Measurements from ENCODE around the gene ATRN.
"Not testable (repeated sequence)": the region's sequence is repeated elsewhere in the genome, so short reads cannot be mapped to it uniquely, and the experiment has no call there.

The ATRN gene

DNA sequence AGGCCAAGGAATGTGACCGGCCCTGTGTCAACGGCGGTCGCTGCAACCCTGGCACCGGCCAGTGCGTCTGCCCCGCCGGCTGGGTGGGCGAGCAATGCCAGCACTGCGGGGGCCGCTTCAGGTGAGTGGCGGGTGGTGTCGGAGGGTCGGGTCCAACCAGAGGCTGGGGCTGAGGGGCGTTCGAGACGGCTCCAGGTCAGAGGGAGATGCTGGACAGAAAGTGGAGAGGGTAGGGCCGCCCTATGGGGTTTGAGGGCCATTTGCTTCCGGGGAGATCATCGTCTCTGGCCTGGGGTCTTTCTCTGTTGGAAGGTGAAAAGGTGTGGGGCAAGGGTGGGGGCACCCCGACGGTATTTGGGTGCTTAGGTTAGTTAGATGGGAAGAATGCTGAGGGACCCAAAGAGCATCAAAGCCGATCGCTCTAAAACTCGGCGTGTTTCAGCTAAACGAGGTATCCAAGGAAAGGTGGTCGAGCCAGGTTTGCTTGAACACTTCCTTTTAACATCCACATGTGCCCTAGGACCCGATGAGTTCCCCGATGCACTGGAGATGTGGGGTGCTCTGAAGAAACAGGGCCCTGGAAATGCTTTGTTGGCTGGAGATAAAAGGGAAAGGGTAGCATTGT is 691 bp downstream of the ATRN start:
- DNase-seq: no peak

DNA sequence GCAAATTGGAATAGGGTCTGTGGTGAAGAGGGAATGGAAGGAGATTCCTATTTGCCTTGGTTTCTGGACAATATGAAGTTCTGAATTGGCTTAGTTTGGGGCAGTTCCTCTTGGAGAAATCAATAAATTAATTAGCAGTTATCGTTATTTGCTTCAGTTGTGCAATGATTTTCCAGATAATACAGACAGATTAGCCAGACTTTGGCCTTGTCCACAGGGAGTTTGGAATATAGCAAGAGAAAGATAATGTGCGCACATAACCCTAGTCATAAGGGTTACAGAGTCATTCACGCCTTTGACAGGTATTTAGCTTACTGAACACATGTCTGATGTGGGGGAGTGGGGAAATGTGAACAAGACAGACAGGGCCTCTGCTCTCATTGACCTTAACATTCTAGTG is 1.3 kb downstream of the ATRN start:
- no peak for DNase-seq

DNA sequence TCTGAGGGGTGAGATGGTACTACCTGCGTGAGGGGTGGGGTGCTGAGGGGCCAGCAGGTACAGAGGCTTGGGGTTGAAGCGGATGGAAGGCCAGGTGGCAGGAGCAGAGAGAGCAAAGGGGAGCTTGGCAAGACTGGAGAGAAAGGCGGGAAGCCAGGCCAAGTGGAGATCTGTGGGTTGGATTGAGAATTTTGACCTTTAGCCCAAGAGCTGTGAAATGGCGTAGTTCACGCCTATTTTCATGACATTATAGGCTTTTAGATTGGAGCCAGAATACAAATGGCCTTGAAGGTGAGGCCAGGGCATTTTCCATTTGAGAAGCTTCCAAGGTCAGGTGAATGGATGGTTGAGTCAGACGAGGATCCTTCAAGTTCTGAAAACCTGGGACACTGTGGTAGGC is 2.5 kb downstream of the ATRN start:
- DNase-seq: no peak

DNA sequence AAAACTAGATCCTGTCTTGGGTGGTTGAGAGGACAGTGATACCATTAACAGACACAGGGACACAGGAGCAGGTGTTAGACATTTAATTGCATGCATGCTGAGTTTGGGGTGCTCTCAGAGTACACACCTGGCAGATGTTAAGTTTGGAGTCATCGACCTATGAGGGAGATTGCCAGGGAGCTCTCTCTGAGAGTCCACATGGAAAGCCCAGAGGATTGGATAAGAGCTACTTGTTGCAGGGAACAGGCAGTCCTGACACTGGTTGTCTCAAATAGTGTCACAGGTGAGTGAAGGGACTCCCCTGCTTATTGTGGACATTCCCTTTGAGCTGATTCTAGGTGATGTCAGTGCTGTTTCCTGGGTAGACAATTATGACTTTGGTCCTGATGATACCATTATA is 3.1 kb downstream of the ATRN start:
- DNase-seq: no peak

DNA sequence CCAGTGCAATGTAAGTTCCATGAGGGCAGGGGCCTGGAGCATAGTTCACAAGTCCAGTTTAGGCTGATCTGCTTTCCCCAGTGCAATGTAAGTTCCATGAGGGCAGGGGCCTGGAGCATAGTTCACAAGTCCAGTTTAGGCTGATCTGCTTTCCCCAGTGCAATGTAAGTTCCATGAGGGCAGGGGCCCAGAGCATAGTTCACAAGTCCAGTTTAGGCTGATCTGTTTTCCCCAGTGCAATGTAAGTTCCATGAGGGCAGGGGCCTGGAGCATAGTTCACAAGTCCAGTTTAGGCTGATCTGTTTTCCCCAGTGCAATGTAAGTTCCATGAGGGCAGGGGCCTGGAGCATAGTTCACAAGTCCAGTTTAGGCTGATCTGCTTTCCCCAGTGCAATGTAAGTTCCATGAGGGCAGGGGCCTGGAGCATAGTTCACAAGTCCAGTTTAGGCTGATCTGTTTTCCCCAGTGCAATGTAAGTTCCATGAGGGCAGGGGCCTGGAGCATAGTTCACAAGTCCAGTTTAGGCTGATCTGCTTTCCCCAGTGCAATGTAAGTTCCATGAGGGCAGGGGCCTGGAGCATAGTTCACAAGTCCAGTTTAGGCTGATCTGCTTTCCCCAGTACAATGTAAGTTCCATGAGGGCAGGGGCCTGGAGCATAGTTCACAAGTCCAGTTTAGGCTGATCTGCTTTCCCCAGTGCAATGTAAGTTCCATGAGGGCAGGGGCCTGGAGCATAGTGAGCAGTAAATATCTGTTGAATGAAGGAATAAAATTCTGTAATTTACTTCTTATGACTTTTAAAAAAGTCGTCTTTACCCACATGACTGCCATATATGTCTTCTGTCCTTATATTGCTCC is 6.4 kb downstream of the ATRN start:
- not testable (repeated sequence) for DNase-seq

DNA sequence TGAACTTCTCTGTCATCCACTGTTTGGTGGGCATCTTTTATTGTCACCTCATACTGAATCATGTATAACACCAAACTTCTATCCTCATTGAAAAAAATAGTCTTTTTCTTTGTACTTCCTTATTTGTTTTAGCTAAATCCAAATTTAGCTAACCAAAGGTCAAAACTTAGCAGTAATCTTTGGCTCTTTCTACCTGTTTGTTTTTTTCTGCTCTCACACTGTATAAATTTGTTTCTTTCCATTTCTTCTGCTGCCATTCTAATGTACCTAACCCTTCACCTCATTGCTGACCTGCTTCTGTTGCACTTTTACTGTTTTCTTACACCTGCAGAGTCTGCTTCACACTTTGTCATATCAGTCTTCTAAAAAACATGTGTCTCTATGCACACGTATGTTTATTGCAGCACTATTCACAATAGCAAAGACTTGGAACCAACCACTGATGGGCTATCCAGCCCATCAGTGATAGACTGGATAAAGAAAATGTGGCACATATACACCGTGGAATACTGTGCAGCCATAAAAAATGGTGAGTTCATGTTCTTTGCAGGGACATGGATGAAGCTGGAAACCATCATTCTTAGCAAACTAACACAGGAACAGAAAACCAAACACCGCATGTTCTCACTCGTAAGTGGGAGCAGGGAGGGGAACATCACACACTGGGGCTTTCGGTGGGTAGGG is 7.2 kb downstream of the ATRN start:
- no peak for DNase-seq

DNA sequence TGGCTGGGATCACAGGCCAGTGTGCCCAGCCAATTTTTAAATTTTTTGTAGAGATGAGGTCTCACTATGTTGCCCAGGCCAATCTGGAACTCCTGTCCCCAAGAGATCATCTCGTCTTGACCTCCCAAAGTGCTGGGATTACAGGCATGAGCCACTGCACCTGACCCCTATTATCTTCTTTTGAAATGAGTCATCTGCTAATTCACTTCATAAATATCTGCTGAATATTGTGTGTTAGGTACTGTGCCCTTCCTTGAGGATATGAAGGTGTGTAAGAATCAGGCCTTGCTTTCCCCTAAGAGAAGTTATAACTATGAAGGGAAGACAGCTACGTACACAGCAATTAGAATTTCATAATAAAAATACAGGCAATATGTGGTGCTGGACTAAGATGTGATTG is 8.2 kb downstream of the ATRN start:
- no peak for DNase-seq

DNA sequence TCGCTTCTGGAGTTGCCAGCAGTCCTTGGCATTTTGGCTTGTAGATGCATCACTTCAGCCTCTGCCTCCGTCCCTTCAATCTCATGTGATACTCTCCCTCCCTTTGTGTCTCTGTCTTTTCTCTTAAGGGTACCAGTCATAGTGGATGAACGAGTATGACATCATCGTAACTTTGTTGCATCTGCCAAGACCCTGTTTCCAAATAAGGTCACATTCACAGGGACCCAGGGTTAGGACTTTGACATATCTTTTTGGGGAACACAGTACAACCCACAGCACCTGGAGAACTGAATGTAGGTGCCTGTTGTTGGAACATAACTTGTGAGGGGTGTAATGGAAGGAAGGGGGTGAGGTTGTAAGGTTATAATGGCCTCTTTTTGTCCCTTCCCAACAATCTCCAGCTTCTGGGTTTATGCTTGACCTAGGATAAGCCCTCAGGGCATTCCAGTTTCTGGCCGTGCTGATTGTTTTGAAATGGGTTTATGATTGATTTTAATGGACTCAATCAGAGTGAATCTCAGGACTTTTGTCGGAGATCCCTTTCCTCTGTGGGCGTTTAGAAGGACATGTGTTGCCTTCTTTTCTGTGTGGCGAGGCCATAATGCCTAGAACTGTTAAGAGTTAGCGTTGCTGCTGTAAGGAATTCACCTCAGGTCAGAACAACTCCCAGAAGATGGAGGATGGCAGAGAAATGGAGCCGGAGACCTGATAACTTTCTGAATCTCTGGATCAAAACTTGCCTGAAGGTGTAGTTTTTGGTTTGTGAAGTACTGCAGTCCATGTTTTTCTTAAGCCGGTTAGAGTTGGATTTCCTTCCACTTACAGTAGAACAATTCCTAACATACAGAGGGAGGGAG is 9.2 kb downstream of the ATRN start:
- DNase-seq: no peak

DNA sequence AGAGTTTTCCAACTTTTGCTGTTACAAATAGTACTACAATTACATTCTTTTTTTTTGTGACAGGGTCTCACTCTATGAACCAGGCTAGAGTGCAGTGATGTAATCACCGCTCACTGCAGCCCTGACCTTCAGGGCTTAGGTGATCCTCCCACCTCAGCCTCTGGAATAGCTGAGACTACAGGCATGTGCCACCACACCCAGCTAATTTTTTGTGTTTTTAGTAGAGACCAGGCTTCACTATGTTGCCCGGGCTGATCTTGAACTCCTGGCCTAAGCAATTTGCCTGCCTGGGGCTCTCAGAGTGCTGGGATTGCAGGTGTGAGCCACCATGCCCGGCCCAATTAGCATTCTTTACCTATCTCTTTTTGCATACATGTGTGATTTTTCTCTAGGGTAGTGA is 12.5 kb downstream of the ATRN start:
- DNase-seq: no peak

DNA sequence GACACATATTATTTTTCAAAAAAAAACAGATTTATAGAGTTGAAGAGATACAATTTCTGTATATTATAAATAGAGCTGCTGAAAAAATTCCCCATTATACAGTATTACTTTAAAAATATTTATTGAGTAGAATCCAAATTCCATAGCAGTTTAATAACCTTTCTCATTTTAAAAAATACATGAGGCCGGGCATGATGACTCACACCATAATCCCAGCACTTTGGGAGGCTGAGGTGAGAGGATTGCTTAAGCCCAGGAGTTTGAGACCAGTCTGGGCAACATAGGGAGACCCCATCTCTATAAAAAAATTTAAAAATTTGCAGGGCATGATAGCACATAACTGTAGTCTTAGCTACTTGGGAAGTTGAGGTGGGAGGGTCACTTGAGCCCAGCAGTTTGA is 13.0 kb downstream of the ATRN start:
- no peak for DNase-seq

DNA sequence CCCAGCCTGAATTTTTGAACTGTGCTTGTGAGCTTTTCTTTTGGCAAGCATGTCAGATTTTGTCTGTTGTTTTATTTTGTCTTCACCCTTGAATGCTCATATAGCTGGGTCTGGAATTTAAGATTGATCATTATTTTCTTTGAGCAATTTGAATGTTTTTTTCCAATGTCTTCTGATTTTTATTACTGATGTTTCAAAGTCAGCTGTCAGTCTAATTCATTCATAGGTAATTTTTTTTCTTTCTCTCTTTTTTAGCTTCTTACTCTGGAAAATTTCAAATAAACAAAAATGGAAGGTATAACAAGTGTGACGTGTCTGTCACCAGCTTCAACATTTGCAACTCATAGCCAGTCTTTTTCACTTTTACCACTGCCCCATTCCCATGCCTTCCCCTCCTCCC is 15.1 kb downstream of the ATRN start:
- no peak for DNase-seq

DNA sequence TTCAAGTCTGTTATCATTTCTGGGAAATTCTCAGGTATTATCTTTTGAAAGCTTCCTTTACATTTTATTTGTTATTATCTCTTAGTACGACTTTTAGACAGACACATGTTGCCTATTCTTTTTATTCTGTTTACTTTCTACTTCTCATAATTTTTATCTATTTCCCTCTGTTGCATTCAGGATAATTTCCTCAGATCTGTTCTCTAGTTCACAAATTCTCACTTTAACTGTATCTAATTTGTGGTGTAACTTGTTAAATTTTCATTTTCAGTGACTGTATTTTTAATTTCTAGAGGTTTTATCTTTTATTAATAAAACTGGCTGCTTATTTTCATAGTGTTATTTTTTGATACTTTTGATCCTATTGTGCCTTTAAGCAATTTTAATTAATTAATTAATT is 16.0 kb downstream of the ATRN start:
- no peak for DNase-seq

DNA sequence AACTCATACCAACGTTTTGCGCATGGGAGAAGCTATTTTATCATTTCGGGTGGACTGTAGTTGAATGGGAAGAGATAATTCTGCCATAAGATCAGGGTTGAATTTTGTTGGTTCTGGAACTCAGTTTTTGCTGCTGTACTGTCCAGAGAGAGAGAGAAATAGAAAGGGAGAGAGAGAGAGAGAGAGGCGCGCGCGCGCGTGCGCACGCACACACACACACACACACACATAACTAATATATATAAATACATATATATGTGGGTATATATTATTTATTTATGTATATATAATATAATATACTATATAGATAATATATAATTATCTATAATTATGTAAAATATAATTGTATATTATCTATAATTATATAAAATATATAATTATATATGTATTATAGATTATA is 21.9 kb downstream of the ATRN start:
- DNase-seq: no peak

DNA sequence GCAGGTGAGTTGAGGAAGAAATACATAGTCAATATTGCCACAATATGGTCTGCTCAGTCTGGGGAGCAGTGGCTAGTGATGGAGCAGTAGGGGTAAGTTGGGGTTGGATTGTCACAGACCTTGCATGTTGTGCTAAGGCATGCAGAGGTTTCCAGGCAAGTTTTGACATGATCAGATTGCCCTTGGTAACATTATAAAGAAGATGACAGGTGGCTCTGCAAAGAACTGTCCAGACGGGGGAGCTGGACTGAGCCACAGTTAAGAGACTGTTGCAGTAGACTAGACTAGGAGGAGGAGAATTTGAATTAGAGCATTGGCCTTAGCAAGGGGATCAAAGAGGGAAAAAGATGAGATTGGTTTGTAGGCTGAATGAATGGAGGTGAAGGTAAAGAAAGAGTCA is 23.4 kb downstream of the ATRN start:
- no peak for DNase-seq

DNA sequence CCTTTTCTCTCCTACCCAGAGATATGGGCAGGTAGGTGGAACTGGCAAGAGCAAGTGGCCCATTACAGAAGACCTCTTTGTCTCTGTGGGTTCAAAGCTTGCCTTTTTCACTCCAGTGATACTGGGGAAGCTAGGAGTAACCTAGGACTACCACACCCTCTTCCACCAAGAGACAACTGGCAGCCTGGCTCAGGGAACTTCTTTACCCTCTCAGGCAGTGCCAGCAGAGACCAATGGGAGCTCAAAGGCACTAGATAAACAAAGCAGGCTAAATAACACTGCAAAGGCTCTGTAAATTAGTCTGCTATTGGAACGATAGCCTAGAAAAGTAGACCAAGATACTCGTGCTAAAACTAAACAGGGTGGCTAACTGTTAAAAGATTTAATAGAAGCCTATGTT is 32.1 kb downstream of the ATRN start:
- no peak for DNase-seq

DNA sequence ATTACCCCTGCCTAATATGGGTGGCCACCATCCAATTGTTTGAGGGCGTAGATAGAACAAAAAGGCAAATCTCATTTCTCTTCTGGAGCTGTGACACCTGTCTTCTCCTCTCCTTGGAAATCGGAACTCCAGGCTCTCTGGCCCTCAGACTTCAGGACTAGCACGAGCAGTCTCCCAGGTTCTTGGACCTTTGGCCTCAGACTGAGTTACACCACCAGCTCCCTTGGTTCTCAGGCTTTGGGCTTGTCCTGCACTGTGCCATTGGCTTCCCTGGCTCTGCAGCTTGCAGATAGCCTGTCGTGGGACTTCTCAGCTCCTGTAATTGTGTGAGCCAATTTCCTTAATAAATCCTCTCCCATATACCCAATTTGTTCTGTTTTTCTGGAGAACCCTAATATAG is 34.3 kb downstream of the ATRN start:
- DNase-seq: no peak

DNA sequence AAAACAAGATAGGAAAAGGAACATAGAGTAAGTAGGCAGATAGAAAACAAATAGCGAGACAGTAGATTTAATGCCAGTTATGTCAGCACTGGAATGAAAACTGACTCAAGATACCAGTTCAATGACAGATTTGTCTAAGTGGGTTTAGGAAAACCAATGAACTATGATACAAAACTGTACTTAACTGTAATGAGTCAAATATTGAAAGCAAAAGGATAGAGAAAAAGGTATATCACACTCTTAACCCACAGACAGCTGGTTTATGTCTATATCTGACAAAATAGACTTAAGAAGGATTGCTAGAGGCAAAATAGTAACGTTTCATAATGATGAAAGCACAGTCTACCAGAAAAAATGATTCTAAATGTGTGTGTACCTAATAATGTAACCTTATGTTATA is 38.2 kb downstream of the ATRN start:
- DNase-seq: no peak

DNA sequence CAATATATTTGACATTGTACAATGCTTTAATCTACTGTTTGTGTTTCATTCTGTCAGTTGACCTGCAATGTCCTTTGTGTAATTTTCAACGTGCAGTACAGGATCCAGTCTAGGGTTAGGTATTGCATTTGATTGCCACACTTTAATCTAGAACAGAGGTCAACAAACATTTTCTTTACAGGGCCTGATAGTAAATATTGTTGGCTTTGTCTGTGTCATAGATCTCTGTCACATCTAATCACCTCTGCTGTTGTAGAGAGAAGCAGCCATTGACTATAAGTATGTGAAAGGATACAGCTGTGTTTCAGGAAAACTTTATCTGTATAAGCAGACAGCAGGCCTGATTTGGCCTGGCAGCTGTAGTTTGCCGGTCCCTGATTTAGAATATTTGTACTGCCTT is 39.3 kb downstream of the ATRN start:
- DNase-seq: no peak

DNA sequence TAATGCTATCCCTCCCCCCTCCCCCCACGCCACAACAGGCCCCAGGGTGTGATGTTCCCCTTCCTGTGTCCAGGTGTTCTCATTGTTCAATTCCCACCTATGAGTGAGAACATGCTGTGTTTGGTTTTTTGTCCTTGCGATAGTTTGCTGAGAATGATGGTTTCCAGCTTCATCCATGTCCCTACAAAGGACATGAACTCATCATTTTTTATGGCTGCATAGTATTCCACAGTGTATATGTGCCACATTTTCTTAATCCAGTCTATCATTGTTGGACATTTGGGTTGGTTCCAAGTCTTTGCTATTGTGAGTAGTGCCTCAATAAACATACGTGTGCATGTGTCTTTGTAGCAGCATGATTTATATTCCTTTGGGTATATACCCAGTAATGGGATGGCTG is 41.4 kb downstream of the ATRN start:
- not testable (repeated sequence) for DNase-seq

DNA sequence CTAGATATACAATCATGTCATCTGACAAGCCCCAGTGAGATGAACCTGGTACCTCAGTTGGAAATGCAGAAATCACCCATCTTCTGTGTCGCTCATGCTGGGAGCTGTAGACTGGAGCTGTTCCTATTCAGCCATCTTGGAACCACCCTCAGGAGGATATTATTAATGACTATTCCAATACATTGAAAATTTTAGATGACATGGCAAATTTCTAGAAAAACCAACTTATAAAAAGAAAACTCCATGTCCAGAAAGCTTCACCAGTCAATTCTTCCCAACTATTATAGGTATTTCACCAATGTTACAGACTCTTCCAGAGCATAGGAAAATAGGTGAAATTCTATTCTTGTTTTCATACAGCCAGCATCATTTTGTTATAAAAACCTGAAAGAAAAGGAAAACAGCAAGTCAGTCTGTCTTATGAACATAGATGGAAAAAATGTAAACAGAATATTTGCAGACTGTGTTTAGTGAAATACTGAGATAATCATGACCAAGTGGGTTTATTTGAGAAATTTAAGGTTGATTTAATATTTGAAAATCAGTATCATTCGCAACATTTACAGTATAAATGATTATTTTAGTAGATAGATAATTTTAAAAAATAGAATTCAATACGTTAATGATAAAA is 43.3 kb downstream of the ATRN start:
- no peak for DNase-seq

DNA sequence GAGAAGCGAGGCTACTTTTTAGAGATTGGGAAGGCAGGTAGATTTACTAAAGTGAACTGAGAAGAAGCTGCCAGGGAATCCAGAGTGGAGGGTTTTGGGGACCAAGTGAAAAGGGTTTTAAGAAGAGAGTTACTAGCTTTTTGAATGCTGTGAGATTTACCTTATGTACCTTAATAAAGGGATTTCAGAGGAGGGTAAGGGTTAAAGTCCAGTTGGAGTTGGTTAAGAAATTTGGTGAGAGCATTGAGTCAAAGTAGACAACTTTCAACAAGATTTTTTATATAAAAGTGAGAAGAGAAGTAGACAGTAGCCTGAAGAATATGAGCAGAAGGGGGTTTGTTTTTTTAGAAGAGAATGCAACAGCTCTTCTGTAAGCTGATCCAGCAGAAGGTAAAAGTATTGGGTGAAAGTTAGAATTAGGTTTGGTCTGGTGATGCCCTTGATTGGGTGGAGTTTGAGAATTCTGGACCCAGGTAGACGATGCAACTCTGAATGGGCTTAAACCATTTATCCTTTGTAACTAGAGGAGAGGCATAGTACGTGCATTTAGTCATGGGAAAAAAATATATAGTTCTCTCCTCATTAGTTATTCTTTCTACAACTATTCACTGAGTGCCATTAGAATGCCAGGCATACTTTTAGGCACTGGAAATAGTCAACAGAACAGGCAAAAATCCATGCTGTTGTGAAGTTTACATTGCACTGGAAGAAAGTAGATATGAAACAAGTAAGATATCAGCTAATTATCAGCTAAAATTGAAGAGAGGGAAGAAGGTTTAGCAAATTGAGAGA is 44.8 kb downstream of the ATRN start:
- DNase-seq: no peak
